ENCODE results near the gene TNPO2.
A peak's percentile ranks its signal among the peaks of the same experiment; 100 is the strongest.
"Not testable (repeated sequence)": the region's sequence is repeated elsewhere in the genome, so short reads cannot be mapped to it uniquely, and the experiment has no call there.

TNPO2 gene

GRCh38 chr19:12705654-12706331, 17.9 kb downstream of the TNPO2 start:
- DNase-seq (ENCODE audit: low read depth in 2 of 2), result no peak

DNA sequence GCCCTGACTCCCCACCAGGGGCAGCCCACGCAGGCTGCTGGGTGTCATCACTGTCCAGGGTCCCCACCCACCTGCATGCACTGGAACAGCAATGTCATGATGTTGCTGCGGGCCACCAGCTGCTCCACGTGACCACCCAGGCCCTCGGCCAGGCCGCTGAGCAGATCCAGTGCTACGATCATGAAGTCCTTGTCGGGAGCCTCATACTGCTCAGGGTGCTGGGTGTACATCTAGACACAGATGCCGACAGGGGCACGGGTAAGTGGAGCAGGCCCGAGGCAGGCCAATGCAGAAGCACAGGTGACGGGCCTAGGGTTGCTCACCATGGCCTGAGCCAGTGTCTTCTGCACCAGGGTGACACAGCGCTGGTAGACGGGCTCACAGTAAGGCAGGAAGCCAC, 18.6 kb downstream of the TNPO2 start:
- no peak for DNase-seq (ENCODE audit: low read depth in 2 of 2)

GRCh38 chr19:12703046-12703445, 20.7 kb downstream of the TNPO2 start:
- DNase-seq (ENCODE audit: low read depth in 2 of 2), result no peak

DNA sequence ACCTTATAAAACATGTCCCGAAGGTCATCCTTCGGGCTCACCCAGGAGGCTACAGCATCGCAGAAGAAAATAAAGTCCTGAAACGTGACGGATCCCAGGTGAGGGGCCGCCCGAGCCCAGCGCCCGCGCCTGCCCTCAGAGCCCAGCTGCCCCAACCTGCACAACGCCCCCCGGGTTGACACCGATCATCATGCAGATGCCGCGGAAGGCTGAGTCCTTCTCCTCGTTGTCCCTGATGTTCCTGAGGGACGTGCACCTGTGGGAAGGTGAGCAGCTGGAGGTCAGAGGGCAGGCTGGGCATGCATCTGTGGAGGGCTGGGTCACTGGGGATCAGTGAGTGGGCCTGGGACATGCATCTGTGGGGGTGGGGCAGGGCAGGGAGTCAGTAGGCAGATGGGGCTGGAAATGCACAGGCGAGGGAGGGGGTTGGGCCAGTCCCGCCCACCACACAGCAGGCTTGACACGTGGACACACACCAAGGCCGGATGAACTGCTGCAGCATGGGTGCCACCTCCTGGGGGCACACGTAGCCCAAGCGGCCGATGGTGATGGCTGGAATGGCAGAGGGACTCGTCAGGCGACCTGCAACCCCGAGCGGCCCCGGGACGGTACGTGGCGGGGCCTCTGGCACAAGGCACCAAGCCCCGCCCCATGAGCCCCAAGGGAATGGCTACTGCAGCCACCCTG, 22.0 kb downstream of the TNPO2 start:
- no peak for DNase-seq (ENCODE audit: low read depth in 2 of 2)

DNA sequence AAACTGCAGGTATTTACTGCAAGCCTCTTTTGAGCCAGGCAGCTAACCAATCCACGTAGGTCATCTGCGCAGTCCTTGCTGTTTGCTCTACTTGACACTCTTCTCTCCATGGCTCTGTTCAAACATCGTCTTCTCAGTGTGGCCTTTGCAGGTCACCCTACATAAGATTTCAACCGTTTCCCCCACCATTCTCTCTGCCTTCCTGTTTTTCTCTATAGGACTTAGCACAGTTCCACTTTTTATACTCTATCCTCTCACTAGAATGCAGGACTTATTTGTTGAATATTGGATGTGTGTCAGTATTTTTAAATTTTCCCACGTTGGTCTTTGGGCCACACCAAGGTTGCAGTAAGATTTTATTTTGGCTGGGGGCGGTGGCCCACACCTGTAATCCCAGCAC, 25.6 kb downstream of the TNPO2 start:
- DNase-seq (ENCODE audit: low read depth in 2 of 2), result no peak

DNA sequence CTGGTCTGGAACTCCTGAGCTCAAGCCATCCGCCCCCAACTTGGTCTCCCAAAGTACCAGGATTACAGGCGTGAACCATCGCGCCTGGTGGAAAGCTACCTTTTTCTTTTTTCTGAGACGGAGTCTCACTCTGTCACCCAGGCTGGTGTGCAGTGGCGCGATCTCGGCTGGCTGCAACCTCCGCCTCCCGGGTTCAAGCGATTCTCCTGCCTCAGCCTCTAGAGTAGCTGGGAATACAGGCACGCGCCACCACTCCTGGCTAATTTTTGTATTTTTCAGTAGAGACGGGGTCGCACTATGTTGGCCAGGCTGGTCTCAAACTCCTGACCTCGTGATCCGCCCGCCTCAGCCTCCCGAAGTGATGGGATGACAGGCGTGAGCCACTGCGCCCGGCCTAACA, 26.3 kb downstream of the TNPO2 start:
- not testable (repeated sequence) for DNase-seq (ENCODE audit: low read depth in 2 of 2)

GRCh38 chr19:12696366-12697335, 27.1 kb downstream of the TNPO2 start, which contains the start of gene FBXW9:
FBXW9 (minus strand) TSS chr19:12696631; CDS start chr19:12696581, 50 bp downstream.
- DNase-seq (ENCODE audit: low read depth in 2 of 2), result peak; percentile 95 to 96

GRCh38 chr19:12695997-12696365, 27.8 kb downstream of the TNPO2 start:
- no peak for DNase-seq (ENCODE audit: low read depth in 2 of 2)

DNA sequence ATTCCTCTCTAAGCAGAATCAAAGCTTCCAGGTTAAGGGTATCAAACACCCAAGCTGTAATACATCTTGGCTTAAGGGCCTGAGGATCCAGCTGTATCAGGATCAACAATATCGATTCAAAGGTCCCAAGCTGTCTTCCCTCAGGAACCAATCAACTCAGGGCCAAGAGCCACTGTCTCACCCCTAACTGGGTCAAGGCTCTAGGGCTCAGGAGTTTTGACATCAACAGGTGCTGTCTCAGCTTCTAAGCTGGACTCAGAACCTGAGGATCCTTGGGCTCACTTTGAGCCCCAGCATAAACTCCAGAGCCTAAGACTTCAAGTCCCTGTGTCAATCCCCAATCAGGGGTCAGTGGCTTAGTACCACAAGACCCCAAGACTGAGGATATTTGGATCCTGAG, 28.2 kb downstream of the TNPO2 start:
- no peak for DNase-seq (ENCODE audit: low read depth in 2 of 2)

GRCh38 chr19:12695096-12695495, 28.6 kb downstream of the TNPO2 start:
- DNase-seq (ENCODE audit: low read depth in 2 of 2), result no peak

DNA sequence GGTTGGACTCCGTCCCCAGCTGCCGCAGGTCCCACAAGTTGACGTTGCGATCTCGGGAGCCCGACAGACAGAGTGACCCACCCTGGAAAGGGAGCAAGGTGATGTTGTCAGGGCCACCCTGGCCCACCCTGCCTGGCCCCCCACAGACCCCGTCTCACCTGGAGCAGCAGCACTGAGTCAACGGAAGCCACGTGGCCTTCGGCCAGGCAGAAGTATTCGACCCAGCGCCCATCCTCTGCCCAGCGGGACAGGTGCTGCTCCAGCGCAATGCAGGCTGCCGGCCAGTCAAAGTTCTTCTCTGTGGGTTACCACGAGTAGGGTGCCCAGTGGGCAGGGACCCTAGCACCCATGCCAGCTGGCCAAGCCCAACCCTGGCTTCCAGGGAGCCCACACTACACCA, 29.1 kb downstream of the TNPO2 start:
- DNase-seq (ENCODE audit: low read depth in 2 of 2), result no peak

DNA sequence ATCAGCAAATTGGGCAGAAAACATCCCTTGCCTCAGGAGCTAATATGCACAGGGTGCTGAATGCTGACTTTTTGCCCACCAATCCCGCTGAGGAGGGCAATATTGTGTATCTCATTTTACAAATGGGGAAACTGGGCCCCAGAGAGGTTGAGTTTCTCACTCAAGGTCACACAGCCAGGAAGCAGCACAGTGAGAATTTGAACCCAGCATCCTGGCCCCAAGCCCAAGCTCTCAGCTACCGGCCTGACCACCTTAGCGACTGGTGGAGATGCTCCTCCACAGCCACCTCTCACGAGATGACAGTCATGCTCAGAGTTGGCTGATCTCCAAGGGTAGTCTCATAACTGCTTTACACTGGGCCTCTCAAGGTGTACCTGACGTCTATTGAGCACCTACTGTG, 30.8 kb downstream of the TNPO2 start:
- DNase-seq (ENCODE audit: low read depth in 2 of 2), result no peak

- no peak for DNase-seq (ENCODE audit: low read depth in 2 of 2)
These were observed 34.0 kb downstream of the TNPO2 start for GRCh38 chr19:12689581-12690216.

DNA sequence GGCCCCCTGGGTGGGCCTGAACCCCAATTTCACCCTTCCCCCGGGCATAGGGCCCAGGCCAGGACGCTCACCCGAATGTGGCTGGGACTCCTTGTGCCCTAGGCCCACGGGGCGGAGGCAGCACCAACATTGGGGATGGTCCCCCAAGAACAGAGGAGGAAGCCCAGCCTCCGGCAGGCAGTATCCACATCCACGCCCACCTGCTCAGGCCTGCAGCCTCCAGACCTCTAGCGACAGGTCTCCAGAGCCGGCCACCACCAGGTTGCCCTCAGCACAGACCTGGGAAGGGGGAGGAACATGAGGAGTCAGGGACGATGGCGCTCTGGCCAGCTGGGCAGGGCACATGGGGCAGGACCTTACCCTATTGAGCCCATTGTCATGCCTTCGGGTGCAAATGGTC, 34.7 kb downstream of the TNPO2 start:
- DNase-seq (ENCODE audit: low read depth in 2 of 2), result no peak

DNA sequence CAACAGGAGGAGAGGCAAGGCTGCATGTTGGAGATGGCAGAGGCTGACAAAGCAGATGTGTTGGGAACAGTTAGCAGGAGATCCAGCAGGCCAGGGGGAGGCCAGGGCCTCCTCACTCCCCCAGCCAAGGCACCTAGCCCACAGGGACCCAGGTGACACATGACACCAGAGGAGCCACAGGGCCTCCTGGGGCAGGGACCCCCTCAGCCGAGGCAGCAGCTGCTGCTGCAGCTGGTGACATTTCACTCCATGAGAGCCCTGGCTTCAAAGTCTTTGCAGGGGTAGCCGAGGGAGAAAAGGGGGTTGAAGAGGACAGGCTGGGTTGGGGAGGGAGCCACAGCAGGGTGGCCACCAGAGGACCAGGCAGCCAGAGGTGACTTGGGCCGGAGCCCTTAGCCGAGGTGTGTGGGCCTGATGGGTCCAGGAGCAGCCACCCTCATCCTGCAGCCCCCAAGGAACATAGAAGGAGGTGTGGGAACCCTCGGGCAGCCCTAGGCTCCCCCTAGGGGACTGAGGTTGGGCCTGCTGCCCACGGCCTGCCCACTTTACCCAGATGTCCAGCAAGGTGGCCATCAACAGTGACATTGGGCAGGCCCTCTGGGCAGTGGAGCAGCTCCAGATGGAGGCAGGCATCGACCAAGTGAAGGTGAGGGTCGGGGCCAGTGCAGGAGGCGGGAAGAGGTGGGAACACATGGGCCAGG, 36.1 kb downstream of the TNPO2 start, which contains the start of gene GNG14:
Gene GNG14, plus strand, starts transcription at position 503 of the 701 bp plus-strand sequence. Its CDS starts 51 bp downstream, at position 554.
- DNase-seq (ENCODE audit: low read depth in 2 of 2), result no peak

DNA sequence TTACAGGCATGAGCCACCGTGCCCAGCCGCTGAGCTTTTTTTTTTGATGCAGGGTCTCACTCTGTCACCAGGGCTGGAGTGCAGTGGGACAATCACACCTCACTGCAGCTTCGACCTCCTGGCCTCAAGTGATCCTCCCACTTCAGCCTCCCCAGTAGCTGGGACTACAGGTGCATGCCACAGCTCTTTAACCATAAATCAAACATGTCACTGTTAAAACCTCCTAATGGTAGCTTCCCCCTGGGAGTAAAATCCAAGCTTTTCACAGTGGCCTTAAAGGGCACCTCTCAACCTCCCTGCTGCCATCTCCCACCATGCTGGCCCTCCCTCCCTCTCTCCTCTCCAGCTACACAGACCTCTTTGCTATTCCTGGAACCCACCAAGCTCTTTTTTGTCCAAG, 37.9 kb downstream of the TNPO2 start:
- no peak for DNase-seq (ENCODE audit: low read depth in 2 of 2)

- DNase-seq (ENCODE audit: low read depth in 2 of 2), result peak; percentile 88 to 89
These were observed 42.4 kb downstream of the TNPO2 start, which contains the start of gene DHPS for GRCh38 chr19:12681074-12681987. DHPS (minus strand) TSS chr19:12681880; CDS start chr19:12681766, 114 bp downstream.

- DNase-seq (ENCODE audit: low read depth in 2 of 2), result no peak
These were observed 43.7 kb downstream of the TNPO2 start for GRCh38 chr19:12680034-12680433.

- DNase-seq (ENCODE audit: low read depth in 2 of 2), result not testable (repeated sequence)
These were observed 45.7 kb downstream of the TNPO2 start for GRCh38 chr19:12678039-12678438.

DNA sequence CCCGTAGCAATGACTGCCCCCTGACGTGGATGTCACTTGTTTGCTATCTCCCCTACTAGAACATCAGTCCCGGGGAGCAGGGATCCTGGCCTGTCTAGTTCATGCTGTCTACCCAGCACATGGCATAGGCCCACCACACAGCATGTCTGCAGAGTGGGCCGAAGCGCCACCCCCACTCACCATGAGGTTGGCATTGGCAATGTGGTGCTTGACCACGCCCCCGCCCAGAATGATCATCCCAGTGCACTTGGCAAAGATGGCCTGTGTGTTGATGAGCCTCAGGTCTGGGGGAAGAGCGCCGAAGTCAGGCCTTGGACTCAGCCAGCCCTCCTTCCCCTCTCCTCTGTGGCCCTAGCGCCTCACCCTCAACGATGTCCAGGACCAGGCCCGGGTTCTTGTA, 46.8 kb downstream of the TNPO2 start:
- no peak for DNase-seq (ENCODE audit: low read depth in 2 of 2)
